ENCODE measurements around the gene HERC6. TPM values are rescaled to one million over a fixed set of nuclear protein-coding genes. Genes with fewer than 3 reads are reported as not detected.

The HERC6 gene
- total RNA-seq, 1 experiment from 2014 or later, result 4.1 TPM

DNA sequence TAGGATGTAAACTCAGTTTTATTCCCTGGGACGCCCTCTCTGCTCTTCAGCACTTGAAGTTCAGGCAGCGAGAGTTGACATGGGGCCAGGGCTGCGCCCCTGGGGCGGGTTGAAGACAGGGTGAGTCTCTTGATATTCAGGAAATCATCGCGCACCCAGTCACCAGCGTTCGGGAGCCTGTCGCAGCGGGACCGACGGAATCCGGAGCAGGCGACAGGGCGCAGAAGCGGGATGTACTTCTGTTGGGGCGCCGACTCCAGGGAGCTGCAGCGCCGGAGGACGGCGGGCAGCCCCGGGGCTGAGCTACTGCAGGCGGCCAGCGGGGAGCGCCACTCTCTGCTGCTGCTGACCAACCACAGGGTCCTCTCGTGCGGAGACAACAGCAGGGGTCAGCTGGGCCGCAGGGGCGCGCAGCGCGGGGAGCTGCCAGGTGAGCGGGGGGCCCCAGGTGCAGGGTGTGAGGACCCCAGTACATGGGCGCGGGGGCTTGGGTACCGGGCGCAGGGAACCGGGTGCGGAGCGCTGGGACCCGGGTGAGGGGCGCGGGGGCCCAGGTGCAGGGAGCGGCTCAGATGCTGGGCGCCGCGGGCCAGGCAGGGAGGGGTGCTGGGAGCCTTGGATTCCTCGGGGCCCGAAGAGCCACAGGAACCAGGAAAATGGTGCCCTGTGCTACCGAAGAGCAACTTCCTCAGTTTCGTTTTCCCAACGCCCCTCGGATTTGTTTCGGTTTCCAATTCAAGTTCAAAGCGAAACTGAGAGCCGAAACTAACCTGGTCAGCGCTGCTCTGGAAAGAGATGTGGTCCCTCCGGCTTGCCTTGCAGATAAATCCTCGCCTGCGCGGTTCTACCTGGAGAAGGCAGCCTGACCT is at the start of gene HERC6 (continued):
- TF ChIP-seq, protein P1, sequence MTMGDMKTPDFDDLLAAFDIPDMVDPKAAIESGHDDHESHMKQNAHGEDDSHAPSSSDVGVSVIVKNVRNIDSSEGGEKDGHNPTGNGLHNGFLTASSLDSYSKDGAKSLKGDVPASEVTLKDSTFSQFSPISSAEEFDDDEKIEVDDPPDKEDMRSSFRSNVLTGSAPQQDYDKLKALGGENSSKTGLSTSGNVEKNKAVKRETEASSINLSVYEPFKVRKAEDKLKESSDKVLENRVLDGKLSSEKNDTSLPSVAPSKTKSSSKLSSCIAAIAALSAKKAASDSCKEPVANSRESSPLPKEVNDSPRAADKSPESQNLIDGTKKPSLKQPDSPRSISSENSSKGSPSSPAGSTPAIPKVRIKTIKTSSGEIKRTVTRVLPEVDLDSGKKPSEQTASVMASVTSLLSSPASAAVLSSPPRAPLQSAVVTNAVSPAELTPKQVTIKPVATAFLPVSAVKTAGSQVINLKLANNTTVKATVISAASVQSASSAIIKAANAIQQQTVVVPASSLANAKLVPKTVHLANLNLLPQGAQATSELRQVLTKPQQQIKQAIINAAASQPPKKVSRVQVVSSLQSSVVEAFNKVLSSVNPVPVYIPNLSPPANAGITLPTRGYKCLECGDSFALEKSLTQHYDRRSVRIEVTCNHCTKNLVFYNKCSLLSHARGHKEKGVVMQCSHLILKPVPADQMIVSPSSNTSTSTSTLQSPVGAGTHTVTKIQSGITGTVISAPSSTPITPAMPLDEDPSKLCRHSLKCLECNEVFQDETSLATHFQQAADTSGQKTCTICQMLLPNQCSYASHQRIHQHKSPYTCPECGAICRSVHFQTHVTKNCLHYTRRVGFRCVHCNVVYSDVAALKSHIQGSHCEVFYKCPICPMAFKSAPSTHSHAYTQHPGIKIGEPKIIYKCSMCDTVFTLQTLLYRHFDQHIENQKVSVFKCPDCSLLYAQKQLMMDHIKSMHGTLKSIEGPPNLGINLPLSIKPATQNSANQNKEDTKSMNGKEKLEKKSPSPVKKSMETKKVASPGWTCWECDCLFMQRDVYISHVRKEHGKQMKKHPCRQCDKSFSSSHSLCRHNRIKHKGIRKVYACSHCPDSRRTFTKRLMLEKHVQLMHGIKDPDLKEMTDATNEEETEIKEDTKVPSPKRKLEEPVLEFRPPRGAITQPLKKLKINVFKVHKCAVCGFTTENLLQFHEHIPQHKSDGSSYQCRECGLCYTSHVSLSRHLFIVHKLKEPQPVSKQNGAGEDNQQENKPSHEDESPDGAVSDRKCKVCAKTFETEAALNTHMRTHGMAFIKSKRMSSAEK (CRISPR knock-in tag; IDR thresholded peaks at IDR 0.05; ENCODE audit: borderline replicate concordance), result no peak
- peak; percentile 45 for TF ChIP-seq SP1 (CRISPR knock-in tag; conservative IDR thresholded peaks at IDR 0.05)
- TF ChIP-seq ZBTB21 (CRISPR knock-in tag; IDR thresholded peaks at IDR 0.05; ENCODE audit: borderline replicate concordance), result no peak
- TF ChIP-seq ELF4 (CRISPR knock-in tag; IDR thresholded peaks at IDR 0.05; ENCODE audit: low read depth), result 0 out of 2 replicates have a peak, but pooled peaks have one; percentile 68
- no peak for TF ChIP-seq OVOL2 (CRISPR knock-in tag; IDR thresholded peaks at IDR 0.05; ENCODE audit: borderline replicate concordance)

DNA sequence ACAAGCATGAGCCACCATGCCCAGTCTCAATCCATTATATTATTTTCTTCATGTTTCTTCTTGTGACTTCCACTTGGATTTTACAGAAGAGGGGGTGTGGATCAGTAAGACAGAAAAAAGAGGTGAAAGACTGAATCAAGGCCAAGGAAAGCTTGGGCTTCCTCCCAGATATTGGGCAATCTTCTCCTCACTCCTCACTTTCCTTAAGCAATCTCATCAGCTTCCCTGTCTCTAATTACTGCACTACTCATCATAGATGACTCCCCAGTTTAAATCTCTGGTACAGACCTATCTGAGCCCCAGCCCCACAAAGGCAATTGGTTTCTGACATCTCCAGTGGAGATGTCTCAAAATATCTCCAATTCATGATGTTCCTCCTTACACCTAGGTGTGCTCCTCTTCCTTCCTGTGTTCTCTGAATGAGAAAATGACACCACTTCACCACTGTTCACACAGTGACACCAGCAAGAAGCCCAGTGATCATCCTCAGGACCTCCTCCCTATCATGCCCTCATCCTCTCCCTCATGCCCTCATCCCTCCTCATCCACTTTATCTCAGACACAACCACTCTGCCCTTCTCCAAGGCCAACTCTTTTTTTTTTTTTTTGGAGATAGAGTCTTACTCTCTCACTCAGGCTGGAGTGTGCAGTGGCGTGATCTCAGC is 44.8 kb upstream of the HERC6 start:
- H3K4me3 Mint-ChIP-seq, result no peak overlapping the region
- POLR2A ChIA-PET, result no interaction called here
- TF ChIP-seq, protein P2, sequence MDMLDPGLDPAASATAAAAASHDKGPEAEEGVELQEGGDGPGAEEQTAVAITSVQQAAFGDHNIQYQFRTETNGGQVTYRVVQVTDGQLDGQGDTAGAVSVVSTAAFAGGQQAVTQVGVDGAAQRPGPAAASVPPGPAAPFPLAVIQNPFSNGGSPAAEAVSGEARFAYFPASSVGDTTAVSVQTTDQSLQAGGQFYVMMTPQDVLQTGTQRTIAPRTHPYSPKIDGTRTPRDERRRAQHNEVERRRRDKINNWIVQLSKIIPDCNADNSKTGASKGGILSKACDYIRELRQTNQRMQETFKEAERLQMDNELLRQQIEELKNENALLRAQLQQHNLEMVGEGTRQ (CRISPR knock-in tag; IDR thresholded peaks at IDR 0.05), result no peak
- TF ChIP-seq NFATC4 (CRISPR knock-in tag; IDR thresholded peaks at IDR 0.05) (no peak), NFYB (CRISPR knock-in tag; conservative IDR thresholded peaks at IDR 0.05; ENCODE audit: low read depth) (no peak)
- TF ChIP-seq, protein P3, sequence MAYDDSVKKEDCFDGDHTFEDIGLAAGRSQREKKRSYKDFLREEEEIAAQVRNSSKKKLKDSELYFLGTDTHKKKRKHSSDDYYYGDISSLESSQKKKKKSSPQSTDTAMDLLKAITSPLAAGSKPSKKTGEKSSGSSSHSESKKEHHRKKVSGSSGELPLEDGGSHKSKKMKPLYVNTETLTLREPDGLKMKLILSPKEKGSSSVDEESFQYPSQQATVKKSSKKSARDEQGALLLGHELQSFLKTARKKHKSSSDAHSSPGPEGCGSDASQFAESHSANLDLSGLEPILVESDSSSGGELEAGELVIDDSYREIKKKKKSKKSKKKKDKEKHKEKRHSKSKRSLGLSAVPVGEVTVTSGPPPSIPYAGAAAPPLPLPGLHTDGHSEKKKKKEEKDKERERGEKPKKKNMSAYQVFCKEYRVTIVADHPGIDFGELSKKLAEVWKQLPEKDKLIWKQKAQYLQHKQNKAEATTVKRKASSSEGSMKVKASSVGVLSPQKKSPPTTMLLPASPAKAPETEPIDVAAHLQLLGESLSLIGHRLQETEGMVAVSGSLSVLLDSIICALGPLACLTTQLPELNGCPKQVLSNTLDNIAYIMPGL (CRISPR knock-in tag; IDR thresholded peaks at IDR 0.05), result no peak
- no peak for DNase-seq (ENCODE audit: low spot score)
- CTCF ChIA-PET, result no interaction called here
- peaks cover 9% of the 10 kb centered on the region for H3K4me1 Mint-ChIP-seq
- H3K9me3 Mint-ChIP-seq, result peaks cover 6% of the 10 kb centered on the region; the same call in 1 of the 2 replicates
- H3K36me3 Mint-ChIP-seq, result no peaks in the 10 kb centered on the region
- no peaks in the 10 kb centered on the region; the same call in 1 of the 2 replicates for H3K27me3 Mint-ChIP-seq (ENCODE audit: low read depth)
- no peak for ATAC-seq
- no peak overlapping the region for H3K27ac Mint-ChIP-seq

DNA sequence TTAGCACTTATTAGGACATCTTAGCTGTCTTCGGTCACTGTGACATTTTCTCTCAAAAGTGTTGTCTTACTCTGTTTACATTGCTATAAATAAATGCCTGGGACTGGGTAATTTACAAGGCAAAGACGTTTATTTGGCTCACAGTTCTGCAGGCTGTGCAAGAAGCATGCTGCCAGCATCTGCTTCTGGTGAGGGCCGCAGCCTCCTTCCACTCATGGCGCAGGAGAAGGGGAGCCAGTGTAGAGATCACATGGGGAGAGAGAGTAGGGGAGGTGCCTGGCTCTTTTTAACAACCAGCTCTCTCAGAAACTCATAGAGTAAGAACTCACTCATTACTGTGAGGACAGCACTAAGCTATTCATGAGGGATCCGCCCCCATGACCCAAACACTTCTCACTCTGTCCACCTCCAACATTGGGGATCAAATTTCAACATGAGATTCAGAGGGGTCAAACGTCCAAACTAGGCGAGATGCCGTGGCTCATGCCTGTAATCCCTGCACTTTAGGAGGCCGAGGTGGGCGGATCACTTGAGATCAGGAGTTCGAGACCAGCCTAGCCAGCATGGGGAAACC is 43.5 kb upstream of the HERC6 start:
- no peak overlapping the region for H3K4me3 Mint-ChIP-seq
- CTCF ChIA-PET, result interaction anchor here (1.3 kb wide), 1 partner anchor 116 kb away, joined by 3 read pairs; no protein-coding TSS in a partner anchor
- no peaks in the 10 kb centered on the region for H3K36me3 Mint-ChIP-seq
- H3K4me1 Mint-ChIP-seq, result peaks cover 9% of the 10 kb centered on the region
- H3K27me3 Mint-ChIP-seq (ENCODE audit: low read depth), result no peaks in the 10 kb centered on the region; the same call in 1 of the 2 replicates
- DNase-seq (ENCODE audit: low spot score), result no peak
- POLR2A ChIA-PET, result no interaction called here
- ATAC-seq, result peak; percentile 86
- H3K9me3 Mint-ChIP-seq, result peaks cover 6% of the 10 kb centered on the region; the same call in 1 of the 2 replicates
- no peak overlapping the region for H3K27ac Mint-ChIP-seq
- TF ChIP-seq, protein P4, sequence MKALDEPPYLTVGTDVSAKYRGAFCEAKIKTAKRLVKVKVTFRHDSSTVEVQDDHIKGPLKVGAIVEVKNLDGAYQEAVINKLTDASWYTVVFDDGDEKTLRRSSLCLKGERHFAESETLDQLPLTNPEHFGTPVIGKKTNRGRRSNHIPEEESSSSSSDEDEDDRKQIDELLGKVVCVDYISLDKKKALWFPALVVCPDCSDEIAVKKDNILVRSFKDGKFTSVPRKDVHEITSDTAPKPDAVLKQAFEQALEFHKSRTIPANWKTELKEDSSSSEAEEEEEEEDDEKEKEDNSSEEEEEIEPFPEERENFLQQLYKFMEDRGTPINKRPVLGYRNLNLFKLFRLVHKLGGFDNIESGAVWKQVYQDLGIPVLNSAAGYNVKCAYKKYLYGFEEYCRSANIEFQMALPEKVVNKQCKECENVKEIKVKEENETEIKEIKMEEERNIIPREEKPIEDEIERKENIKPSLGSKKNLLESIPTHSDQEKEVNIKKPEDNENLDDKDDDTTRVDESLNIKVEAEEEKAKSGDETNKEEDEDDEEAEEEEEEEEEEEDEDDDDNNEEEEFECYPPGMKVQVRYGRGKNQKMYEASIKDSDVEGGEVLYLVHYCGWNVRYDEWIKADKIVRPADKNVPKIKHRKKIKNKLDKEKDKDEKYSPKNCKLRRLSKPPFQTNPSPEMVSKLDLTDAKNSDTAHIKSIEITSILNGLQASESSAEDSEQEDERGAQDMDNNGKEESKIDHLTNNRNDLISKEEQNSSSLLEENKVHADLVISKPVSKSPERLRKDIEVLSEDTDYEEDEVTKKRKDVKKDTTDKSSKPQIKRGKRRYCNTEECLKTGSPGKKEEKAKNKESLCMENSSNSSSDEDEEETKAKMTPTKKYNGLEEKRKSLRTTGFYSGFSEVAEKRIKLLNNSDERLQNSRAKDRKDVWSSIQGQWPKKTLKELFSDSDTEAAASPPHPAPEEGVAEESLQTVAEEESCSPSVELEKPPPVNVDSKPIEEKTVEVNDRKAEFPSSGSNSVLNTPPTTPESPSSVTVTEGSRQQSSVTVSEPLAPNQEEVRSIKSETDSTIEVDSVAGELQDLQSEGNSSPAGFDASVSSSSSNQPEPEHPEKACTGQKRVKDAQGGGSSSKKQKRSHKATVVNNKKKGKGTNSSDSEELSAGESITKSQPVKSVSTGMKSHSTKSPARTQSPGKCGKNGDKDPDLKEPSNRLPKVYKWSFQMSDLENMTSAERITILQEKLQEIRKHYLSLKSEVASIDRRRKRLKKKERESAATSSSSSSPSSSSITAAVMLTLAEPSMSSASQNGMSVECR (CRISPR knock-in tag; IDR thresholded peaks at IDR 0.05; ENCODE audit: borderline replicate concordance), result no peak
- TF ChIP-seq CBFB (CRISPR knock-in tag; IDR thresholded peaks at IDR 0.05; ENCODE audit: low read depth) (no peak), ZNF671 (CRISPR knock-in tag; IDR thresholded peaks at IDR 0.05) (no peak), ZNF121 (CRISPR knock-in tag; IDR thresholded peaks at IDR 0.05) (no peak), IRF2 (CRISPR knock-in tag; IDR thresholded peaks at IDR 0.05; ENCODE audit: borderline replicate concordance, low read depth) (no peak), MXD4 (CRISPR knock-in tag; IDR thresholded peaks at IDR 0.05; ENCODE audit: borderline replicate concordance) (no peak), EMX1 (CRISPR knock-in tag; IDR thresholded peaks at IDR 0.05) (no peak)
- TF ChIP-seq, protein P5, sequence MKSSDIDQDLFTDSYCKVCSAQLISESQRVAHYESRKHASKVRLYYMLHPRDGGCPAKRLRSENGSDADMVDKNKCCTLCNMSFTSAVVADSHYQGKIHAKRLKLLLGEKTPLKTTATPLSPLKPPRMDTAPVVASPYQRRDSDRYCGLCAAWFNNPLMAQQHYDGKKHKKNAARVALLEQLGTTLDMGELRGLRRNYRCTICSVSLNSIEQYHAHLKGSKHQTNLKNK (CRISPR knock-in tag; IDR thresholded peaks at IDR 0.05), result no peak
